Heart left ventricle (tissue), 13 donors: Measurements from ENCODE around the gene OR4E1.

Experiments used
- POLR2A ChIP-seq, 2 donors: fragments of 450-650 bp; IDR thresholded peaks; one replicate each; pipeline ENCODE4 v1.6.1; 2017; ENCODE audit warnings: antibody characterized with exemption in 2 of 2, mild to moderate bottlenecking in 2 of 2, moderate library complexity in 2 of 2
- TF ChIP-seq, protein P1 (sequence below), 12 donors: fragments of 200-600 bp; sonication (generic) in 4 of 12; IDR thresholded peaks; one replicate each; pipeline versions ENCODE4 v1.5.0 to v1.8.0; 2018 to 2022; ENCODE audit warnings: antibody characterized with exemption in 12 of 12, mild to moderate bottlenecking in 5 of 12
- donor health status: ischemic (EF 13 %, LVEDD 7.1; RV severe dilation, severe dysfunction).
- donor health status: DM: no; HTN: yes; CAD: no.
- donor health status: DM: no; HTN: no; CAD: no.
- donor health status: ischemic (EF 25% LVEDD 6.9; RV normal size, moderate dysfunction).
- donor health status: ischemic (EF 25% LVEDD 5.7; RV mildly dilated, moderate dysfunction).
- donor health status: ischemic (EF 35%, LVEDD 5.7; RV mildly dilated, moderate dysfunction).
- donor health status: nonischemic (EF 11% LVEDD 7.7; RV severe dilation, severe dysfunction).
- donor health status: DM: yes; HTN: yes; CAD: no.
- donor health status: PGD.
- donor health status: ischemic (EF 29% LVEDD 5.4; RV normal size, mild dysfunction).
- donor health status: nonischemic (EF 23%, LVEDD 6.1; RV moderate dilation, normal function).

DNA sequence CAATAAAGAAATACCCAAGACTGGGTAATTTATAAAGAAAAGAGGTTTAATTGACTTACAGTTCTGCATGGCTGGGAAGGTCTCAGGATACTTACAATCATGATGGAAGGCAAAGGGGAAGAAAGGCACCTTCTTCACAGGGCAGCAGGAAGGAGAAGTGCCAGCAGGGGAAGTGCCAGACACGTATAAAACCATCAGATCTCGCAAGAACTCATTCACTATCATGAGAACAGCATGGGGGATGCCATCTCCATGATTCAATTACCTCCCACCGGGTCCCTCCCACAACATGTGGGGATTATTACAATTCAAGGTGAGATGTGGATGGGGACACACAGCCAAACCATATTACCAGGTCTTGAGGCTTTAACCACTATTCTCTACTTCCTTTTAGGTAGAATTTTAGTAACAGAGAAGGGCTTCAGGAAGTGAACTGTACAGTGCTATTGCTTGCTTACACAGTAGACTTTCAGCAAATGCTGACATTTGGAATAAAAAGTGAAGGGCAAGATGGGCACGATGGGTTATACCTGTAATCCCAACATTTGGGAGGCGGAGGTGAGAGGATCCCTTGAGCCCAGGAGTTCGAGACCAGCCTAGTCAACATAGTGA is 40.8 kb upstream of the OR4E1 start:
- TF ChIP-seq, protein P1, sequence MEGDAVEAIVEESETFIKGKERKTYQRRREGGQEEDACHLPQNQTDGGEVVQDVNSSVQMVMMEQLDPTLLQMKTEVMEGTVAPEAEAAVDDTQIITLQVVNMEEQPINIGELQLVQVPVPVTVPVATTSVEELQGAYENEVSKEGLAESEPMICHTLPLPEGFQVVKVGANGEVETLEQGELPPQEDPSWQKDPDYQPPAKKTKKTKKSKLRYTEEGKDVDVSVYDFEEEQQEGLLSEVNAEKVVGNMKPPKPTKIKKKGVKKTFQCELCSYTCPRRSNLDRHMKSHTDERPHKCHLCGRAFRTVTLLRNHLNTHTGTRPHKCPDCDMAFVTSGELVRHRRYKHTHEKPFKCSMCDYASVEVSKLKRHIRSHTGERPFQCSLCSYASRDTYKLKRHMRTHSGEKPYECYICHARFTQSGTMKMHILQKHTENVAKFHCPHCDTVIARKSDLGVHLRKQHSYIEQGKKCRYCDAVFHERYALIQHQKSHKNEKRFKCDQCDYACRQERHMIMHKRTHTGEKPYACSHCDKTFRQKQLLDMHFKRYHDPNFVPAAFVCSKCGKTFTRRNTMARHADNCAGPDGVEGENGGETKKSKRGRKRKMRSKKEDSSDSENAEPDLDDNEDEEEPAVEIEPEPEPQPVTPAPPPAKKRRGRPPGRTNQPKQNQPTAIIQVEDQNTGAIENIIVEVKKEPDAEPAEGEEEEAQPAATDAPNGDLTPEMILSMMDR (IDR thresholded peaks at IDR 0.05) = no peak
- TF ChIP-seq POLR2A (IDR thresholded peaks at IDR 0.05) = no peak
